H9 (cell line): Measurements from ENCODE around the gene GPHN. TPM values are rescaled to one million over a fixed set of nuclear protein-coding genes. Genes with fewer than 3 reads are reported as not detected.

Experiments
- DNase-seq: peaks from one replicate; pipeline ENCODE4 v3.0.0-alpha.2; 2017
- H2AFZ ChIP-seq: one replicate; pipeline ENCODE4 v1.6.1; 2013; ENCODE audit warnings: mild to moderate bottlenecking, low read length, control low read depth, moderate library complexity
- H2AK5ac ChIP-seq: 2 replicates; pipeline ENCODE4 v1.6.1; 2013; ENCODE audit warnings: low read length, control low read depth, mixed read lengths; ENCODE audit not compliant: insufficient read length
- H2BK120ac ChIP-seq: one replicate; pipeline ENCODE4 v1.6.1; 2013; ENCODE audit warnings: low read depth, mild to moderate bottlenecking, low read length, control low read depth, inconsistent platforms; ENCODE audit not compliant: poor library complexity, severe bottlenecking
- H2BK12ac ChIP-seq: 2 replicates; pipeline ENCODE4 v1.6.1; 2013; ENCODE audit warnings: low read length, control low read depth, mixed read lengths, low read depth; ENCODE audit not compliant: insufficient read length
- H2BK15ac ChIP-seq: 2 replicates; pipeline ENCODE4 v1.6.1; 2013; ENCODE audit warnings: low read depth, low read length, control low read depth
- H2BK20ac ChIP-seq: one replicate; pipeline ENCODE4 v1.6.1; 2013; ENCODE audit warnings: low read depth, mild to moderate bottlenecking, low read length, control low read depth, inconsistent platforms; ENCODE audit not compliant: poor library complexity, severe bottlenecking
- H2BK5ac ChIP-seq: 2 replicates; pipeline ENCODE4 v1.6.1; 2013; ENCODE audit warnings: low read length, control low read depth, mixed read lengths; ENCODE audit not compliant: insufficient read length
- H3K14ac ChIP-seq: 2 replicates; pipeline ENCODE4 v1.6.1; 2013; ENCODE audit warnings: low read length, control low read depth; ENCODE audit not compliant: insufficient read depth
- H3K18ac ChIP-seq: 2 replicates; pipeline ENCODE4 v1.6.1; 2013; ENCODE audit warnings: low read depth, mild to moderate bottlenecking, mixed read lengths, low read length, control low read depth; ENCODE audit not compliant: insufficient read length
- H3K23ac ChIP-seq: 2 replicates; pipeline ENCODE4 v1.6.1; 2013; ENCODE audit warnings: low read length, control low read depth, mixed read lengths, low read depth; ENCODE audit not compliant: insufficient read length
- H3K23me2 ChIP-seq: 2 replicates; pipeline ENCODE4 v1.6.1; 2013; ENCODE audit warnings: low read depth, mild to moderate bottlenecking, mixed read lengths, low read length, control low read depth; ENCODE audit not compliant: insufficient read length, poor library complexity, severe bottlenecking
- H3K27ac ChIP-seq: 2 replicates; pipeline ENCODE4 v1.5.1; 2013; ENCODE audit warnings: low read length, control low read depth, mixed read lengths, low read depth; ENCODE audit not compliant: insufficient read length
- H3K27me3 ChIP-seq: 2 replicates; pipeline ENCODE4 v1.6.1; 2013; ENCODE audit warnings: low read length, control low read depth, inconsistent platforms; ENCODE audit not compliant: insufficient read depth
- H3K4ac ChIP-seq: 2 replicates; pipeline ENCODE4 v1.6.1; 2013; ENCODE audit warnings: low read depth, mild to moderate bottlenecking, control low read depth, inconsistent platforms, low read length, moderate library complexity
- H3K4me1 ChIP-seq: 2 replicates; pipeline ENCODE4 v1.6.1; 2013; ENCODE audit warnings: low read length, control low read depth, inconsistent platforms; ENCODE audit not compliant: insufficient read depth
- H3K4me2 ChIP-seq: 2 replicates; pipeline ENCODE4 v1.6.1; 2013; ENCODE audit warnings: low read length, control low read depth, mixed read lengths; ENCODE audit not compliant: insufficient read length, insufficient read depth
- H3K56ac ChIP-seq: 2 replicates; pipeline ENCODE4 v1.6.1; 2013; ENCODE audit warnings: low read depth, mild to moderate bottlenecking, mixed read lengths, low read length, control low read depth; ENCODE audit not compliant: insufficient read length
- H3K79me1 ChIP-seq: 2 replicates; pipeline ENCODE4 v1.6.1; 2013; ENCODE audit warnings: low read depth, mild to moderate bottlenecking, moderate library complexity, low read length, control low read depth, inconsistent platforms; ENCODE audit not compliant: insufficient read depth, poor library complexity, severe bottlenecking
- H3K79me2 ChIP-seq: 2 replicates; pipeline ENCODE4 v1.6.1; 2013; ENCODE audit warnings: low read length, control low read depth, inconsistent platforms; ENCODE audit not compliant: insufficient read depth
- H3K9ac ChIP-seq: 2 replicates; pipeline ENCODE4 v1.6.1; 2013; ENCODE audit warnings: low read length, control low read depth, mixed read lengths; ENCODE audit not compliant: insufficient read length; ENCODE audit errors: extremely low read depth
- H3K9me3 ChIP-seq: one replicate; pipeline ENCODE4 v1.6.1; 2013; ENCODE audit warnings: low read depth, low read length, inconsistent platforms; ENCODE audit not compliant: control insufficient read depth
- H3T11ph ChIP-seq: one replicate; pipeline ENCODE4 v1.6.1; 2013; ENCODE audit warnings: mild to moderate bottlenecking, low read length, control low read depth, inconsistent platforms
- H4K20me1 ChIP-seq: one replicate; pipeline ENCODE4 v1.6.1; 2013; ENCODE audit not compliant: control insufficient read depth, insufficient read length, insufficient read depth
- H4K5ac ChIP-seq: 2 replicates; pipeline ENCODE4 v1.6.1; 2013; ENCODE audit warnings: low read depth, mild to moderate bottlenecking, mixed read lengths, low read length, control low read depth; ENCODE audit not compliant: insufficient read length
- H4K8ac ChIP-seq: replicated peaks from 2 replicates; pipeline ENCODE4 v1.6.1; 2013; ENCODE audit warnings: low read length, control low read depth, mixed read lengths, low read depth; ENCODE audit not compliant: insufficient read length
- H4K91ac ChIP-seq: 2 replicates; pipeline ENCODE4 v1.6.1; 2013; ENCODE audit warnings: low read depth, mild to moderate bottlenecking, moderate library complexity, mixed read lengths, low read length, control low read depth; ENCODE audit not compliant: insufficient read length
- H3K27ac Mint-ChIP-seq, 3 experiments: 2 replicates in 2 of 3; 3 replicates in 1 of 3; pipeline ENCODE4 v1.8.0; 2020 to 2021; ENCODE audit warnings: mixed read lengths in 3 of 3, mild to moderate bottlenecking in 1 of 3, moderate library complexity in 1 of 3
- H3K27me3 Mint-ChIP-seq: 2 replicates; pipeline ENCODE4 v1.8.0; 2021; ENCODE audit warnings: low read depth, mild to moderate bottlenecking, moderate library complexity, mixed read lengths
- H3K36me3 Mint-ChIP-seq, 3 experiments: 2 replicates in 2 of 3; 3 replicates in 1 of 3; pipeline ENCODE4 v1.8.0; 2020 to 2021; ENCODE audit warnings: low read depth in 3 of 3, mixed read lengths in 3 of 3; ENCODE audit not compliant: insufficient read depth in 1 of 3
- H3K4me1 Mint-ChIP-seq, 2 experiments: 2 replicates each; pipeline ENCODE4 v1.8.0; 2020; ENCODE audit warnings: mixed read lengths in 2 of 2
- H3K4me3 Mint-ChIP-seq, 2 experiments: 2 replicates in 1 of 2; 3 replicates in 1 of 2; pipeline ENCODE4 v1.8.0; 2020 to 2021; ENCODE audit warnings: mild to moderate bottlenecking in 2 of 2, mixed read lengths in 2 of 2, moderate library complexity in 1 of 2
- H3K9me3 Mint-ChIP-seq, 2 experiments: 2 replicates in 1 of 2; 3 replicates in 1 of 2; pipeline ENCODE4 v1.8.0; 2020; ENCODE audit warnings: mild to moderate bottlenecking in 2 of 2, mixed read lengths in 2 of 2, moderate library complexity in 1 of 2
- CTCF ChIP-seq: fragments of 200-600 bp; sonication (generic); conservative IDR thresholded peaks from 3 replicates; pipeline ENCODE4 v1.8.0; 2021; ENCODE audit warnings: antibody characterized with exemption, mild to moderate bottlenecking
- WGBS: extraction: QIAGEN DNeasy Blood & Tissue Kit; methylation state at CpG from one replicate; pipeline ENCODE4 v1.1.7; 2013; ENCODE audit warnings: missing lambda C conversion rate, low lambda C conversion rate, mixed read lengths; ENCODE audit not compliant: insufficient read length; ENCODE audit errors: extremely low coverage; 5-methylcytosine and 5-hydroxymethylcytosine counted together
- total RNA-seq: library from RNA; stranded (reverse); gene quantifications from 2 replicates; pipeline ENCODE4 v1.2.1, GENCODE V29; 2021

GPHN gene
- total RNA-seq, 1 experiment from 2014 or later = 16.1 TPM

DNA sequence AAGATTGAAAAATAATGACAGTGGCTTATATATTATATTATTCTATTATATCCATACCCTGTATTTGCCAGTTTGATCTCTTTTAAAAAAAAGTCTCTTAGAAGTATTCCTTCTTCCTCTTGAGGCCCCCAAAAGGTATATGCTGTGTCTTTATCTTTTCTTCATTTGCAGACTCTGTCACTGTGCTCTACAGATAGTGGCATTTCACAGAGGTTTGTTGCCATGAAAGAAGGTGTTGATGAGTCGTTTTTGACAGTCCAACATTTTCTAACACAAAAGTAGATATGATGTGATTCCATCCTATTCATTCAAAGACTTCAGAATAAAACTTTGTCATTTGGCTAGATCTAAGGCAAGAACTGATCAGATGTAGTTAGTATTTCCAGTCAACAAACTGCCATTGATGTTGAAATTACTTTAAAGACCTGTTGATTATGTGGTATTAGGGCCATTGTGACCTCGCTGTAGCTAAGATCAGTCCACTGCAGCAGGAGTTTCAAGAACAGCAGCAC lies 22.0 kb upstream of the GPHN start, which contains the start of gene CCDC196:
TSS of gene CCDC196 (plus strand) at position 462 of the 512 bp plus-strand sequence. CDS start 132 bp downstream, outside the sequence.
- Histone ChIP-seq H4K91ac (no peak within 1 kb of the TSS), H2BK20ac (no peak within 1 kb of the TSS), H3K9me3 (no peaks in the 10 kb centered on the region), H3K27ac (no peak within 1 kb of the TSS), H3K56ac (no peak within 1 kb of the TSS), H3K9ac (no peak within 1 kb of the TSS), H2AFZ (no peak within 1 kb of the TSS), H2BK12ac (no peak within 1 kb of the TSS), H3K79me2 (no peaks in the 10 kb centered on the region), H3K23ac (no peak within 1 kb of the TSS), H2BK15ac (no peak within 1 kb of the TSS), H3K79me1 (no peaks in the 10 kb centered on the region), H3K4ac (no peak within 1 kb of the TSS), H2BK5ac (no peak within 1 kb of the TSS), H3K4me2 (no peak within 1 kb of the TSS), H4K20me1 (no peaks in the 10 kb centered on the region), H2AK5ac (no peak within 1 kb of the TSS), H3K23me2 (no peaks in the 10 kb centered on the region), H3K14ac (no peak within 1 kb of the TSS), H3K27me3 (no peaks in the 10 kb centered on the region), H3T11ph (no peak within 1 kb of the TSS), H4K5ac (no peak within 1 kb of the TSS), H4K8ac (no peak within 1 kb of the TSS), H3K4me1 (no peaks in the 10 kb centered on the region), H2BK120ac (no peak within 1 kb of the TSS), H3K18ac (no peak within 1 kb of the TSS)
- Mint-ChIP-seq H3K9me3 (no peaks in the 10 kb centered on the region), H3K4me3 (no peak within 1 kb of the TSS), H3K27ac (no peak within 1 kb of the TSS), H3K36me3 (no peaks in the 10 kb centered on the region), H3K4me1 (no peaks in the 10 kb centered on the region), H3K27me3 (no peaks in the 10 kb centered on the region; the same call in 1 of the 2 replicates)
- DNase-seq = no peak
- no peak for TF ChIP-seq CTCF
- no CpG with 5 or more reads among the region's 2 CpGs for WGBS
